HG02973 (cell line): ENCODE data around the gene GAA.

Experiments
- ATAC-seq: cut with Tn5 transposase; IDR thresholded peaks from one replicate; pipeline ENCODE4 v1.9.1; 2021; ENCODE audit warnings: moderate library complexity; ENCODE audit not compliant: unreplicated experiment

The GAA gene

DNA sequence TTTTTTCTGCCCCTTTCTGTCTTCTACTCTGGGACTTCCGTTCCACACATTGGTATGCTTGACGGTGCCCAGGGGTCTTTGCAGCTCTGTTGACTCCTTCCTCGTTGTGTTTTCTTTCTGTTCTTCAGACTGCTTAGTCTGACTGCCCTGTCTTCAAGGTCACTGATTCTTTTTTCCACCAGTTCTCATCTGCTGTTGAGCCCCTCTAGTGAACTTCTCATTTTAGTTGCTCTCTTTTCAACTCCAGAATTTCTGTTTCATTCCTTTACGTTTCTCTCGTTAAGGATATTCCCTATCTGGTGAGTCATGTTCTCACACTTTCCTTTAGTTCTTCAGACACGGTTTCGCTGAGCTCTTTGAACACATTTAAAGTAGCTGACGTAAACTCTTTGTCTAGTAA, 13.8 kb downstream of the GAA start:
- no peak for ATAC-seq

GRCh38 chr17:80116276-80116920, 15.0 kb downstream of the GAA start:
- ATAC-seq, result no peak

DNA sequence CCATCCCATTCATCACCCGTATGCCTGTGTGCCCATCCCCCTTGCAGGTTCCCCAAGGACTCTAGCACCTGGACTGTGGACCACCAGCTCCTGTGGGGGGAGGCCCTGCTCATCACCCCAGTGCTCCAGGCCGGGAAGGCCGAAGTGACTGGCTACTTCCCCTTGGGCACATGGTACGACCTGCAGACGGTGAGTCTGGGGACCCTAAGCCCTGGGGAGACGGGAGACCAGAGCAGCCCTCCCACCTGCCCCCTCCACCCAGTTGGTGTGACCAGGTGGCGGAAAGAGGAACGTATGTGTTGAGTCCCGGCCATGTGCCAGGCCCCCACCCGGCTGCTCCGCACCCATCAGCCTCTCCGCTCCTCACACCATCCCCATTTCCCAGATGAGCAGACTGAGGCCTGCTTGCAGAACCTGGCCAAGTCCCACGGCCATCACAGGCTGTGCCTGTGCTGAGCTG, 15.6 kb downstream of the GAA start:
- ATAC-seq, result no peak

DNA sequence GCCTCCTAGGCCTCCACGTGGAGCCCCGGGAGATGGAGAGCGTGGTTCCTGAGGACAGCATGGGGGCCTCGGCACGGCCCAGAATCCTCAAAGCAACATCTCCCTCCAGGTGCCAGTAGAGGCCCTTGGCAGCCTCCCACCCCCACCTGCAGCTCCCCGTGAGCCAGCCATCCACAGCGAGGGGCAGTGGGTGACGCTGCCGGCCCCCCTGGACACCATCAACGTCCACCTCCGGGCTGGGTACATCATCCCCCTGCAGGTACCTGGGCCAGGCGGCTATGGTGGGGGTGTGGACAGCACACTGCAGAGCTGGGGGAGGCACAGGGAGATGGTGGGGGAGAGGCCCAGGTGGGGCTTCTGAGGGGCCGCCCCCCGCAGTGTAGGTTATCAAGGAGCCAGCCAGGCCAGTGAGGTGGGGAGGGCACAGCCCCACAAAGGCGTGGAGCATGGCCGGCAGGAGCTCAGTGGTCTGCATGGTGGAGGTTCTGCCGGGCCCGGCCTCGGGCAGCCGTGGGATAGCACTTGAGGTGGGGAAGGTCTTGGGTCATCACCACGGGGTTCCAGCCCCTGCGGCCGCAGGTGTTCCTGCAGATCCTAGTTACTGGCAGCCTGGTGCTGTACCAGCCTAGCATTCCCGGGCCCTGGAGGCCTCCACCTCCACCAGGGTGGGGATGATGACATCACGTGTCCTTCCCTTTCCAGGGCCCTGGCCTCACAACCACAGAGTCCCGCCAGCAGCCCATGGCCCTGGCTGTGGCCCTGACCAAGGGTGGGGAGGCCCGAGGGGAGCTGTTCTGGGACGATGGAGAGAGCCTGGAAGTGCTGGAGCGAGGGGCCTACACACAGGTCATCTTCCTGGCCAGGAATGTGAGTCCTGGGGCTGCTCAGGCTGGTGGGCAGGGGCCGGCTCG, 16.4 kb downstream of the GAA start:
- no peak for ATAC-seq

DNA sequence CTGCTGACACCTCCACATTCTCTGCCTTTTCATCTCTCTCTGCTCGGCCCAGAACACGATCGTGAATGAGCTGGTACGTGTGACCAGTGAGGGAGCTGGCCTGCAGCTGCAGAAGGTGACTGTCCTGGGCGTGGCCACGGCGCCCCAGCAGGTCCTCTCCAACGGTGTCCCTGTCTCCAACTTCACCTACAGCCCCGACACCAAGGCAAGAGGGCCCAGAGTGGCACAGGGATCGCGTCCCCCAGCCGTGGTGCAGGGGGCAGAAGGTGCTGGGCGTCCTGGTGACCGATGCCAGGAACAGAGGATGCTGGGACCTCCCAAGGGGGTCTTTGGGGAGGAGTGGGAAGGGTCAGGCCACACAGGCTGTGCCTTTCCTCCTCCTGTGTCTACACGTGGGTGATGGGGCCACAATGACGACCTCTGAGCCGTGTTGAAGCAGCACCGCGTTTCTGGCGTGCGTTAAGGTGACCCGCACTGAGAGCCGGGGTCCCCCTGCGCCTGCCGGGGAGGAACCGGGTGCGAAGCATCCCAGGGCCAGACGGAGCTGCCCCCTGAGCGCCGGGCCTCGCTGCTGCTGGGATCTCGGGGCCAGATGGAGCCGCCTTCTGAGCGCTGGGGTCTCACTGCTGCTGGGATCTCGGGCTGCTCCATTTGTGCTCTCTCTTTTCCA, 17.4 kb downstream of the GAA start:
- no peak for ATAC-seq

- no peak for ATAC-seq
Observed at GRCh38 chr17:80119271-80119791, 17.9 kb downstream of the GAA start.

DNA sequence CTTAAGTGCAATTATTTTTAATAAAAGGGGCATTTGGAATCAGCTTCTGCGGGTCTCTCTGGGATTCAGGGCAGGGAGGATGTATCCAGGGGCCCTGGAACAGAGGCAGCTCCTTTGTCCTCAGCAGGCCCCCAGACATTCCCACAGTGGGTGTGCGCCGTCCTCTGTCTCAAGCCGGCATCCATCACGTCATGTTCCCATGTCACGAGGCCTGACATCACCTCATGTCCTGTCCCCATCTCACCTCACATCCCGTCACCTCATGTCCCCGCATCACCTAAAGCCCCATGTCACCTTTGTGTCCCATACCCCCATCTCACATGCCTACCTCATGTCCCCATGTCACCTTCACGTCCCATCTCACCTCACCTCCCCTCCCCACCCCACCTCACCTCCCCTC, 18.5 kb downstream of the GAA start:
- no peak for ATAC-seq

- no peak for ATAC-seq
Observed at GRCh38 chr17:80122026-80122575, 20.7 kb downstream of the GAA start.

GRCh38 chr17:80122926-80123505, 21.6 kb downstream of the GAA start:
- no peak for ATAC-seq

DNA sequence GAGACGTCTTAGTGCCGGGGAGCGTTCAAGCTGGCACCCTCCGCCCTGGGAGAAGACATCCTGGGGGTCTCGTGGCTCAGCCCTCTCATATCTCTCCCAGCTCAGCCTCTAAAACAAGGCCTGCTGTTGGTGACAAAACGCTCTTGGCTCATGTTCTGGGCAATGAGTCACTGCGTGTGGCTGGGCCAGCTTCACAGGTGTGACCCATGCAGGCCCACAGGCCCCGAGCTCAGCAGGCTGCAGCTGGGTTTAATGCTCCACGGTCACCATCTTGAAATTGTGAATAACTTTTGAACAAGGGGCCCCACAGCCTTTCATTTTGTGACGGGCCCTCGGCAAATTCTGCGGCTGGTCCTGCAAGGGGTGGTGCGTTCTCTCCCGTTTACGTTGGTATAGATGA, 22.4 kb downstream of the GAA start:
- ATAC-seq, result no peak

DNA sequence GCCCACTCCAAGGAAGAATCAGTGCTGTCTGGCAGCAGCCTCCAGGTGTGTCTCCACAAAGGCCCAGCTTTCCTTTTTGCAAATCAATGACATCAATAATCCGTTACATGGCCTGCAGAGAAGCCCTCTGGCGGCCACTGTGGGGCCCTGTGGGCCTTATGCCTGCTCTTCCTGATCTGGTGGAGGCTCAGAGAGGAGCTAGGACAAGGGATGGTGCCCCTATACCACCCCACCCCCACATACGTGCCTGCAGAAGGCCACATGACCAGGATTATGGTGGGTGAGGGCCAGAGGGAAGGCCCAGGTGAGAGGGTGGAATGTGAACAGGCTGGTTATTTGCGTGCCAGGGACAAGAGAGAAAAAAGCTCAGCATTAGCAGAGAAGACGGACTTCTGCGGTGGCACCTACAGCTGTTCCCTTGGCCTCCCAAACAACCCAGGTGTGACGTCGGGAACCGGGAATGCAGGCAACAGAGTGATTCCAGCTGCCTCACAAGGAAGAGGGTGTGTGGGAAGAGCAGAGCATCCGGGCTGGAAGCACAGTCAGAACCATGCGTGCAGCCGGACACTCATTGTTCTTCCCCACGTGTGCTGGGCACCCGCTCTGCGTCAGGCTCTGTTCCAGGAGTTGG, 23.1 kb downstream of the GAA start:
- no peak for ATAC-seq

GRCh38 chr17:80125656-80126448, 24.5 kb downstream of the GAA start:
- ATAC-seq, result no peak

- ATAC-seq, result no peak
Observed at GRCh38 chr17:80126449-80126715, 25.0 kb downstream of the GAA start.

DNA sequence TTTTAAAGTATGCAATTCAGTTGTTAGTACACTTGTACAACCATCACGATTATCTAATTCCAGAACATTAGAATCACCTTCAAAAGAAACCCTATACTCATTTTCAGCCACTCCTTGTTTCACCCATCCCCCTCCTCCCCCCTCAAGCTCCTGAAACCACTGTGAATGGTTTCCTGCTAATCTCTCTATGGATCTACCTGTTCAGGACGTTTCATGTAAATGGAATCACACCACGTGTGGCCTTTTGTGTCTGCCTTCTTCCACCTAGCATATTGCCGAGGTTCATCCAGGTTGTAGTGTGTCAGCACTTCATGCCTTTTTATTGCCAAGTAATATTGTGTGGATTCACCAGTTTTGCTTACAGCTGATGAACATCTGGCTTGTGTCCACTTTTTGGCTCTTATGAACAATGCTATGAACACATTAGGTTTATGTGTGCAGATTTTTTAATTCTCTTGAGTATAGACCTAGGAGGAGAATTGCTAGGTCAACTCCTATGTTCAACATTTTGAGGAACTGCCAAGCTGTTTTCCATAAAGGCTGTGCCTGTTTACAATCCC, 27.7 kb downstream of the GAA start:
- ATAC-seq, result no peak

DNA sequence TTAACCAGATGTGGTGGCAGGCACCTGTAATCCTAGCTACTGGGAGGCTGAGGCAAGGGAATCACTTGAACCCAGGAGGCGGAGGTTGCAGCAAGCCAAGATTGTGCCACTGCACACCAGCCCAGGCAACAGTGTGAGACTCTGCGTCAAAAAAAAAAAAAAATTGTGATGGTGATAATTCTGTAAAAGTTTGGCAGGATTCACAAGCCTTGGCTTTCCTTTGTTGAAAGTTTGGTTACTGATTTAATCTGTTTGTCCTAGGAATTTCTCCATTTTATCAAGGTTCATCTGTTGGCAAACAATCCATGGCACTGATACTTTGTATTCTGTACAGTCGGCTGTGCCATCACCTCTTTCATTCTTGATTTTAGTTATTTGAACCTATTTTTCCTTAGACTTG, 29.6 kb downstream of the GAA start:
- no peak for ATAC-seq

GRCh38 chr17:80132906-80133625, 31.7 kb downstream of the GAA start:
- ATAC-seq, result no peak

GRCh38 chr17:80133626-80133970, 32.2 kb downstream of the GAA start:
- no peak for ATAC-seq

- ATAC-seq, result no peak
Observed at GRCh38 chr17:80137131-80137530, 35.8 kb downstream of the GAA start.

GRCh38 chr17:80138856-80139426, 37.6 kb downstream of the GAA start:
- ATAC-seq, result no peak
